ENCODE data around the gene CRLF2. TPM values are rescaled to one million over a fixed set of nuclear protein-coding genes. Genes with fewer than 3 reads are reported as not detected.

CRLF2 gene
- total RNA-seq, result not detected in 2 replicates

GRCh38 chrX:1212532-1212931, at the start of gene CRLF2:
Gene CRLF2, minus strand, starts transcription at chrX:1212649. Its CDS starts 15 bp downstream, at chrX:1212634.

Other genes with a start within 250 kb of the CRLF2 start
- gene CSF2RA, start 56.2 kb upstream of the CRLF2 start, total RNA-seq, result not detected in 2 replicates
- gene IL3RA, start 124.1 kb upstream of the CRLF2 start, total RNA-seq, result not detected in 2 replicates
- 151 and 159 TPM in 2 replicates for gene SLC25A6, start 179.5 kb upstream of the CRLF2 start, total RNA-seq
- gene ASMTL, start 240.3 kb upstream of the CRLF2 start, total RNA-seq, result 9.5 and 13.1 TPM in 2 replicates